Fibroblast of skin of right quadriceps (primary cell): Measurements from ENCODE around the gene THAP6.
"Not testable (repeated sequence)": the region's sequence is repeated elsewhere in the genome, so short reads cannot be mapped to it uniquely, and the experiment has no call there.

Experiments
- DNase-seq: peaks from one replicate; pipeline ENCODE4 v3.0.0-alpha.2; 2013

The THAP6 gene

GRCh38 chr4:75514131-75514948 lies at the start of gene THAP6, which contains the start of gene RCHY1:
Gene THAP6, plus strand, starts transcription at chr4:75514473. Its CDS starts 980 bp downstream, at chr4:75515453.
Gene RCHY1, minus strand, starts transcription at chr4:75514403. Its CDS starts 117 bp downstream, at chr4:75514286.
- DNase-seq: peak; percentile 96

GRCh38 chr4:75469896-75470295 lies 44.4 kb upstream of the THAP6 start:
- no peak for DNase-seq

GRCh38 chr4:75470738-75471137 lies 43.5 kb upstream of the THAP6 start:
- DNase-seq: no peak

- DNase-seq: no peak
These were observed 37.1 kb upstream of the THAP6 start for GRCh38 chr4:75477201-75477600.

GRCh38 chr4:75484190-75484589 lies 30.1 kb upstream of the THAP6 start:
- no peak for DNase-seq

GRCh38 chr4:75490155-75490554 lies 24.1 kb upstream of the THAP6 start:
- DNase-seq: no peak

GRCh38 chr4:75494563-75494962 lies 19.7 kb upstream of the THAP6 start:
- peak; percentile 38 for DNase-seq

- no peak for DNase-seq
These were observed 18.8 kb upstream of the THAP6 start for GRCh38 chr4:75495476-75495875.

- no peak for DNase-seq
These were observed 17.9 kb upstream of the THAP6 start for GRCh38 chr4:75496406-75496805.

GRCh38 chr4:75497133-75497532 lies 17.1 kb upstream of the THAP6 start:
- peak; percentile 44 for DNase-seq

GRCh38 chr4:75498041-75498440 lies 16.2 kb upstream of the THAP6 start:
- no peak for DNase-seq

- no peak for DNase-seq
These were observed 14.4 kb upstream of the THAP6 start for GRCh38 chr4:75499900-75500299.

- DNase-seq: no peak
These were observed 11.6 kb upstream of the THAP6 start for GRCh38 chr4:75502671-75503070.

GRCh38 chr4:75505630-75506029 lies 8.6 kb upstream of the THAP6 start:
- no peak for DNase-seq

- not testable (repeated sequence) for DNase-seq
These were observed 4.7 kb upstream of the THAP6 start for GRCh38 chr4:75509592-75509991.

GRCh38 chr4:75511841-75512240 lies 2.4 kb upstream of the THAP6 start:
- DNase-seq: no peak

GRCh38 chr4:75512386-75513211 lies 1.7 kb upstream of the THAP6 start:
- peak; percentile 9 for DNase-seq

GRCh38 chr4:75513526-75514130 lies 645 bp upstream of the THAP6 start:
- DNase-seq: peak; percentile 3

GRCh38 chr4:75514949-75515612 lies 808 bp downstream of the THAP6 start:
- DNase-seq: no peak

GRCh38 chr4:75516144-75516543 lies 1.9 kb downstream of the THAP6 start:
- no peak for DNase-seq

- DNase-seq: not testable (repeated sequence)
These were observed 5.2 kb downstream of the THAP6 start for GRCh38 chr4:75519452-75519851.

GRCh38 chr4:75525086-75525485 lies 10.8 kb downstream of the THAP6 start:
- DNase-seq: no peak

- no peak for DNase-seq
These were observed 11.6 kb downstream of the THAP6 start for GRCh38 chr4:75525910-75526309.
